IPS-18c (cell line): ENCODE results near the gene LCMT1.

Experiments used
- H3K4me3 ChIP-seq: 2 replicates; pipeline ENCODE4 v1.7.0; 2013; ENCODE audit warnings: low read depth, mild to moderate bottlenecking, low read length, moderate library complexity; ENCODE audit not compliant: insufficient read depth
- H3K9me3 ChIP-seq: one replicate; pipeline ENCODE4 v1.6.1; 2013; ENCODE audit warnings: mild to moderate bottlenecking, low read length, moderate library complexity; ENCODE audit not compliant: control insufficient read depth, insufficient read depth

Gene LCMT1

DNA sequence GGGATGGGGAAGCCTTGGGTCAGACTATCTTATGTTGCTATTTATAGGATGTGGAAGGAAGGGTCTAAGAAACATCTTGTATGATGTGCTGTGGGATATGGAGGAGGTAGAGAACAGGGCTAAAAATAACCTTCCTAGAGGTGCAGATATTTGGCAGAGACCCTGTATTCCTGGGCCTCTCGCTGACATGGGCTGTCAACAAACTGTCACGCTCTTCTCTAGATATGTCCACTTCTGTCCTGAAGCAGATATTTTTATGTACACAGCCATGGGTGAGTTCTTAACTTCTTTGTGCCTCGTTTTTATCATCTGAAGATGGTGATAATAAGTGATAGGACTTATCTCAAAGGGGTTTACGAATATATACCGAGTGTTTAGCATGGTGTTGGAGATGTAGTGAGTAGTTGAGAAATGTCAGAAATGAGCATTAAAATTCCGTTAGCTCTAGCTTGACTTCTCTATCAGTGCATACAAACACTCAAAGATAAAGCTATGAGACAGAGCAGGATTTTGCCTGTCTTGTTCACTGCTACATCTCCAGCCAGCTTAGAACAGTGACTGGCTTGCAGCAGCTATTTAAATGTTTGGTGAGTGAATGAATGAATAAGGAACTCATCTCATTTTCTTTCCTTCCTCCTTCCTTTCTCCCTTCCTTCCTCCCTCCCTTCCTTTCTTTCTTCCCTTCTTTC, 102.3 kb downstream of the LCMT1 start:
- Histone ChIP-seq H3K9me3 (no peaks in the 10 kb centered on the region), H3K4me3 (no peak overlapping the region)

DNA sequence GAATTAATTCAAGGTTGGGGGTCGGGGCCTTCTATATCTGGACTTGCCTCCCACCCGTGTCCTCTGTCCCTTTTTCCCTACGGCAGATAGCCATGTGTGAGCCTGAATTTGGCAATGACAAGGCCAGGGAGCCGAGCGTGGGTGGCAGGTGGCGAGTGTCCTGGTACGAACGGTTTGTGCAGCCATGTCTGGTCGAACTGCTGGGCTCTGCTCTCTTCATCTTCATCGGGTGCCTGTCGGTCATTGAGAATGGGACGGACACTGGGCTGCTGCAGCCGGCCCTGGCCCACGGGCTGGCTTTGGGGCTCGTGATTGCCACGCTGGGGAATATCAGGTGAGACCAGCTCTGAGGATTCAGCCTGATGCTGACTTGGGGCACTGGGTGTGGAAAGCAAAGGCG, 105.6 kb downstream of the LCMT1 start:
- no peak overlapping the region for H3K4me3 ChIP-seq
- no peaks in the 10 kb centered on the region for H3K9me3 ChIP-seq

DNA sequence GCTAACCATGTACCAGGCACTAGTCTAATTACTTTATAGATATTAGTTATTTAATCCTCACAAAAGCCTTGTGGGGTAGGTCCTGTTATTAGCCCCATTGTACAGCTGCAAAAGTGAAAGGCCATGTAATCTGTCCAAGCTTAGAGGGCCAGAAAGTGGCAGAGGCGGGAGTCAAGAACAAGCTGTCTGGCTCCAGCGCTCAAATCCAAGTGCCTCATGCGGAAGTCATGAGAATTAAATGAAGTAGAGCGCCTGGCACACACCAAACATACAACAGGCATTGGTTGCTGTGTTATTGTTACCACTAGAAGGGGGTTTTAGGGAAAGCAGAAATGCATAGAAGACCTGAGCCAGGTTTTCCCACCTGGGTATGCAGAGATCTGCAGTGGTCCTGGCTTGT, 106.4 kb downstream of the LCMT1 start:
- Histone ChIP-seq H3K4me3 (no peak overlapping the region), H3K9me3 (no peaks in the 10 kb centered on the region)

DNA sequence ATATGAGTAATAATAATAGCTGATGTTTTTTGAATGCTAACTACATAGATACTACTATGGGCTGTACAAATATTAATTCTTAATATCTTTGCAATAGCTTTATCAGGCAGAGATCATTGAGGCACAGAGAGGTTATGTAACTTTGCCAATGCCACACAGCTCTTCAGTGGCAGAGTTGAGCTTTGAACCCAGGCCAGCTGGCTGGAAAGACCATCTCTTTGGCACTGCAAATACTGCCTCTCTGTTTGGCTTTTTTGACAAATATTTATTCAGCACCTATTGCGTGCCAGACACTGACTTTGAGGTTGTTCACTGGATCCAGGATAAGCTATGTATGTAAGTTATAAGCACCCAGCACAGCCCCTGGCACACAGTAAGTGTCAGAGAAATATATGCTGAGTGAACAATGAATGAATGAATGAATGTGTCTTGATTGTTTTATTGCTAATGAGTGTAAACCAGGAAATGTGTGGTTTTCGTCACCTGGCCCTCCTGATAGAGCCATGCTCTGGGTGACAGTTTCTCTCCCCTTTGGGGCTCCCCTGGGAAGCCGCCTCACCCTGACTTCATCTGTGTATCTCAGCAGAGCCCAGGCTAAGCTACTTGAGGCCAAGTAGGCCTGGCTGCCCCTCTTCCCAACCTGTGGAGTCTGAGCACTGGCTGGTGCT, 107.7 kb downstream of the LCMT1 start:
- Histone ChIP-seq H3K4me3 (no peak overlapping the region), H3K9me3 (no peaks in the 10 kb centered on the region)

DNA sequence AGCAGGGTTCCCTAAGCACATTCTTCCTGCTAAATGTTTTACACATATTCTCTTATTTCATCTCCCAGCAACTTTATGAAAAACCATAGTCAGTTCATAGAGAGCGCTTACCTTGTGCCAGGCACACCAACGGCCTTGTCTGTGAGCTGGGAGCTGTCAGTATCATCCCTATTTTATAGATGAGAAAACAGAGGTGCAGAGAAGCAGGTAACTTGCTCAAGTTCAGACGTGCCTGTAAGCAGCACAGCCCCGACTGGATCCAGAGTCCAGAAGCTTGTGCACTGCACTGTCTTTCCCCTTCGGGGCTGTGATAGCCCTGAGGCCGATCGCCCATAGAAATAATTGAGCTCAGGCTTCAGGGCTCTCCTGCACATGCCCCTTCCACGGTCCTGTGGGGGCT, 111.4 kb downstream of the LCMT1 start:
- Histone ChIP-seq H3K4me3 (no peak overlapping the region), H3K9me3 (peaks cover 2% of the 10 kb centered on the region)

DNA sequence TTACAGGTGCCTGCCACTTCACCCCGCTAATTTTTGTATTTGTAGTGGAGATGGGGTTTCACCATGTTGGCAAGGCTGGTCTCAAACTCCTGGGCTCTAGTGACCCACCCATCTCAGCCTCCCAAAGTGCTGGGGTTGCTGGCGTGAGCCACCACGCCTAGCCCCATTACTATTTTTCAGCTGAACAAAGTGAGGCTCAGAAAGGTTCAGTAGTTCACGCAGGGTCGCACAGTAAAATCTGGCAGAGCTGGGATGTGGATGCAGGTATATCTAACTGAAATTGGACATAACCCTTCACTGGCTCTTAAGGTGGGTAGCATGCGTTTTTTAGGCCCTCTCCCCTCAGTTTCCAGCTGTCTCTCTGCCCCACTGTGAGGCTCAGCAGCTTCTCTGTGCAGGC, 112.4 kb downstream of the LCMT1 start:
- Histone ChIP-seq H3K4me3 (no peak overlapping the region), H3K9me3 (peaks cover 2% of the 10 kb centered on the region)

DNA sequence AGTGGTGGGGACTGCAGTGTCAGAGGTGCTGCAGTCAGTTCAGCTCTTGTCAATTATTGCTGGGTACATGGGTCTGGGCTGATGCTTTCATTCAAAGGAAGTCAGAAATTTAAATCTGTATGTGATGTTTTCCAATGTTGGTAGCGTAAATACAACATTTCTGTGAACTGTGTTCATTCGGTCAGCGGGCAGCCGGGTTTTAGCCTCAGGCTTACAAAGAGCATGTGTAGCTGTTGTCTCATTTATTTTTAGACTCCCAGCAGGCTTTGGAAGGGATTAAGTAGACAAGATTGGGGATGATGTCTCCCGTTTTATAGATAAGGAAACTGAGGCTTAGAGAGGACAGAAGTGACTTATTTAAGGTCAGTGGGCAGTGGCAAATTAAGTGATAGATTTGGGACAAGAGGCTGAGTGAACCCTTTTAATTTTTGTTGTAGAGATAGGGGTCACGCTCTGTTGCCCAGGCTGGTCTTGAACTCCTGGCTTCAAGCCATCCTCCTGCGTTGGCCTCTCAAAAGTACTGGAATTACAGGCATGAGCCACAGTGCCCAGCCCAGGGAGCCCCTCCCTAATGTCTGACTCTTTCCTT, 113.3 kb downstream of the LCMT1 start:
- Histone ChIP-seq H3K9me3 (peaks cover 2% of the 10 kb centered on the region), H3K4me3 (no peak overlapping the region)
